Fibroblast of pulmonary artery (primary cell): ENCODE measurements around the gene R3HDML.

ENCODE experiments used
- DNase-seq: peaks from one replicate; pipeline ENCODE4 v3.0.0-alpha.2; 2010; ENCODE audit warnings: low read depth
- H3K4me3 ChIP-seq: replicated peaks from 2 replicates; pipeline ENCODE4 v1.5.1; 2011; ENCODE audit warnings: low read depth, mild to moderate bottlenecking, control low read depth, low read length, moderate library complexity
- TF ChIP-seq, protein P1 (sequence below): IDR thresholded peaks from 2 replicates; pipeline ENCODE4 v1.5.1; 2011; ENCODE audit warnings: mild to moderate bottlenecking, control low read depth, low read length, inconsistent platforms; ENCODE audit errors: missing control alignments

The R3HDML gene

DNA sequence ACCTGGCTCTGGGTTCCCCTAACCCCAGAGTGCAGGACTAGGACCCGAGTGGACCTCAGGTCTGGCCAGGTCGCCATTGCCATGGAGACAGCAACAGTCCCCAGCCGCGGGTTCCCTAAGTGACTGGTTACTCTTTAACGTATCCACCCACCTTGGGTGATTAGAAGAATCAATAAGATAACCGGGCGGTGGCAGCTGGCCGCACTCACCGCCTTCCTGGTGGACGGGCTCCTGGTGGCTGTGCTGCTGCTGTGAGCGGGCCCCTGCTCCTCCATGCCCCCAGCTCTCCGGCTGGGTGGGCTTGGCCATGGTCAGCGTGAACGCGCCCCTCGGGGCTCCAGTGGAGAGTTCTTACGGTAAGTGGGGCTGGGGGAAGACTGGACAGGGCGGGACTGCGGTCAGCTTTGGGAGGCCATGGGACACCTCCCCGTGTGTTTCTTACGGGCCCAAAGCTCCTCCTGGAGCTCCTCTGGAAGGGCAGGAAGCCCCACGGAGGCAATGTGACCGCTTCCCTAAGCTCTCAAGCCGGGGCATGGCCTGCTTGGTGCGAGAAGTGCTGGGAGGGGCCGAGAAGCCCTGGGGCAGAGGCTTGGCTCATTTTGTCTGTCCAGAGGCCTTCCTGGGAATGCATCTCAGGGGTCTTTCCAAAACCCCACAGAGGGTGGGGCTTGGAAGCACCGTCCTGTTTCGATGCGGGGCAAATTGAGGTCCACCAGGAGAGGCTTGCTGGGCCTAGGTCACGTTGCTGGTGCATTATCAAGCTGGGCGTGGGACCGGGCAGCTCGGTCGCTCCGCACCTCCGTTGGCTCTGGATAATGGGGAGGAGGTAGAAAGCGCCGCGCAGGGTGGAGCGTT is 18.9 kb downstream of the R3HDML start, which contains the start of gene HNF4A:
TSS of gene HNF4A (plus strand) at position 202 of the 855 bp plus-strand sequence. CDS start at position 308, 106 bp downstream.
- H3K4me3 ChIP-seq, result no peak within 1 kb of the TSS
- no peak for DNase-seq
- TF ChIP-seq, protein P1, sequence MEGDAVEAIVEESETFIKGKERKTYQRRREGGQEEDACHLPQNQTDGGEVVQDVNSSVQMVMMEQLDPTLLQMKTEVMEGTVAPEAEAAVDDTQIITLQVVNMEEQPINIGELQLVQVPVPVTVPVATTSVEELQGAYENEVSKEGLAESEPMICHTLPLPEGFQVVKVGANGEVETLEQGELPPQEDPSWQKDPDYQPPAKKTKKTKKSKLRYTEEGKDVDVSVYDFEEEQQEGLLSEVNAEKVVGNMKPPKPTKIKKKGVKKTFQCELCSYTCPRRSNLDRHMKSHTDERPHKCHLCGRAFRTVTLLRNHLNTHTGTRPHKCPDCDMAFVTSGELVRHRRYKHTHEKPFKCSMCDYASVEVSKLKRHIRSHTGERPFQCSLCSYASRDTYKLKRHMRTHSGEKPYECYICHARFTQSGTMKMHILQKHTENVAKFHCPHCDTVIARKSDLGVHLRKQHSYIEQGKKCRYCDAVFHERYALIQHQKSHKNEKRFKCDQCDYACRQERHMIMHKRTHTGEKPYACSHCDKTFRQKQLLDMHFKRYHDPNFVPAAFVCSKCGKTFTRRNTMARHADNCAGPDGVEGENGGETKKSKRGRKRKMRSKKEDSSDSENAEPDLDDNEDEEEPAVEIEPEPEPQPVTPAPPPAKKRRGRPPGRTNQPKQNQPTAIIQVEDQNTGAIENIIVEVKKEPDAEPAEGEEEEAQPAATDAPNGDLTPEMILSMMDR, result no peak

DNA sequence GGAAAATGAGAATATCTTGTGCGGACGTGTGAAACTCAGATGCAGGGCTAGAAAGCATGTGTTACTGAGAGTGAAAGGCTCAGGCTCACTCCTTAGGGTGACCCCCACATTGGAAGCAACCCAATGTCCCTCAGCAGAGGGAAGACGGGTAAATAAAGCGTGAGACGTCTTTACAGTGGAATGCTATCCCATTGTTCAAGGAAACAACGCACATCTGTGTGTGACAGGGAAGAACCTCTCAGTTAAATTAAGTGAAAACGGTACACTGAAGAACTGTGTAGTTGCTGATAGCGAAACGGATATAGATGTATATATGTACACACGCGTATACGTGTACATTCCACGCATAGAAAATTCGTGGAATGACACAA is 19.5 kb downstream of the R3HDML start:
- no peak overlapping the region for H3K4me3 ChIP-seq
- TF ChIP-seq, protein P1, result no peak
- DNase-seq, result peak; percentile 30

DNA sequence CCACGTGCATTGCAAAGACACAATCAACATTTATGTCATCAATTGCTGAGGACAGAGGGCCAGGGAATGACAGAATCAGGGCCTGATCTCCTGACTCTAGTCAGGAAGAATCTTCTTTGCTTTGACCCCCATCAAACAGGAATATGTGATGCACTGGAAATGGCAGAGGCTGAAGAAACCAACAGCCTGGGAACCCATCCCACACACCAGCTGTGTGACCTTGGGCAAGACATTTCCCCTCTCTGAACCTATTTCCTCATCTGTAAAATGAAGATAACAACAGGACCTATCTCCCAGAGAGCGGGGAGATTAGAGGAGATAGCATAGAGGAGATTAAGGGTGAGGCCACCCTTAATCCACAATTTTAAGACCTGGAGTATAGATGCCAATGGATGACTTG is 20.2 kb downstream of the R3HDML start:
- DNase-seq, result no peak
- TF ChIP-seq, protein P1, result no peak
- no peak overlapping the region for H3K4me3 ChIP-seq

DNA sequence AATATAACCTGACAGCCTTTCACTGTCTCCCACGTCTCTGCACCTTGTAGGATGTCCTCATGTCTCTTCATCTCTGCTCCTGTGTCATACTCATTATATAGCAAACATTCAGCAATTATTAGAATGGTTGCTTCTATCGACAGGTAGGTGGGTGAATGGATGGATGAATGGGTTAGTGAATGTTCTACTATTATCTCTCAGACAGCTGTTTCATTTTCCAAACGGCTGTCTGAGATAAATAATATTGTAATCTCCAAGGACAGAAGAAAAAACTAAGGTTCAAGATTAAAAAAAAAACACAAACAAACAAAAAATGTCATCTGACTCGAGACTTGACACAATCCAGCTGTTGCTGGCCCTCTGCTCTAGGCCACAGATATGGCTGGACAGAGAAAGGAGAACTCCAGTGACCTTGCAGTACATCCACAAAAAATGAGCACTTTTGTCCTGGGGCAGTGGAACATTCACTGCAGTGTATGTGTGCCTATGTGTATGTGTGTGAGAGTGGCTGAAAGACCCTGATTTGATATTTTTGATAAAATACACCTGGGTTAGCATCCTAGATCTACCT is 20.8 kb downstream of the R3HDML start:
- TF ChIP-seq, protein P1, result no peak
- peak; percentile 37 for DNase-seq
- no peak overlapping the region for H3K4me3 ChIP-seq

DNA sequence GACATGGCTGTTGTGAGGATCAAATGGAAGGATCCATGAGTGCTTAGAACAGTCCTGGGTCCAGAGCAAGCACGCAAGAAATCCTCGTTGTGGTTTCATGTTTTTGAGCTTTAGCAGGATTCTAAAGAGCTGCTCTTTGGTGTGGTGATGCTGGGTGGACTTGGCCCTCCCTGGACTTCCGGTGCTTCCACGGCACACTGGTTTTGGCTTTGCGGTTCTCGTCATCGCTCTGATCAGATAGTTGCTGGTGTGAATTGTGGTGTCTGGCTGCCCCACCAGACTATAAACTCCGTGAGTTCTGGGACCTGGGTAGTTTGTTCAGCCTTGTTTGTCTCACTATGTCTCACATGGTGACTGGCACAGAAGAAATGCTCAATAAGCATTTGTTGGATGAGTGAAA is 21.9 kb downstream of the R3HDML start:
- no peak overlapping the region for H3K4me3 ChIP-seq
- TF ChIP-seq, protein P1, result no peak
- DNase-seq, result no peak

DNA sequence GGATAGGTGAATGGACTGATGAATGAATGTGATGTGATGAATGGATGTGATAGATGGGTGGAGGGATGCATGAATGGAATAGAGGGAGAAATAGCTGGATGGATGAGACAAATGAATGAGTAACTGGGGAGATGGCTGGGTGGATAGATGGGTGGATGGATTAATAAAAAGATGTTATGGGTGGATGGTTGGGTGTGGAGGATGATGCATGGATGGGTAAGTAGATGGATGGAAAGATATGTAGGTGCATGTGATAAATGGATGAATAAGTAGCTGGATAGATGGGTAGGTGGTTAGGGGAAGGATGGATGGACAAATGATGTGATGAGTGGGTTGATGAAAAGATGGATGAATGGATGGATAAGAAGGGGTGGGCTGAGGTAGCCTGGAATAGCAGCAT is 23.4 kb downstream of the R3HDML start:
- no peak for DNase-seq
- H3K4me3 ChIP-seq, result no peak overlapping the region
- TF ChIP-seq, protein P1, result no peak
